Measurements from ENCODE around the gene PPFIA1.

PPFIA1 gene

GRCh38 chr11:70333261-70333660, 62.8 kb downstream of the PPFIA1 start:
- H3K36me3 ChIP-seq (ENCODE audit: control insufficient read depth, insufficient read depth, low read length) = peaks cover 18% of the 10 kb centered on the region

GRCh38 chr11:70334351-70334995, 64.0 kb downstream of the PPFIA1 start:
- no peaks in the 10 kb centered on the region for H3K9me3 ChIP-seq (ENCODE audit: control insufficient read depth, low read length)
- H3K4me3 ChIP-seq (ENCODE audit: low read length) = no peak overlapping the region
- no peak overlapping the region for H3K9ac ChIP-seq (ENCODE audit: low read length)
- no peaks in the 10 kb centered on the region for H3K4me1 ChIP-seq (ENCODE audit: control insufficient read depth, insufficient read depth, low read length)
- H3K36me3 ChIP-seq (ENCODE audit: control insufficient read depth, insufficient read depth, low read length) = peaks cover 18% of the 10 kb centered on the region
- H3K27me3 ChIP-seq (ENCODE audit: control insufficient read depth, insufficient read depth, low read length) = no peaks in the 10 kb centered on the region

More at GRCh38 chr11:70333261-70333660, 62.8 kb downstream of the PPFIA1 start:
- H3K9ac ChIP-seq (ENCODE audit: low read length) = no peak overlapping the region
- no peaks in the 10 kb centered on the region for H3K27me3 ChIP-seq (ENCODE audit: control insufficient read depth, insufficient read depth, low read length)
- no peak overlapping the region for H3K4me3 ChIP-seq (ENCODE audit: low read length)
- H3K4me1 ChIP-seq (ENCODE audit: control insufficient read depth, insufficient read depth, low read length) = no peaks in the 10 kb centered on the region
- H3K9me3 ChIP-seq (ENCODE audit: control insufficient read depth, low read length) = no peaks in the 10 kb centered on the region

- H3K9ac ChIP-seq (ENCODE audit: low read length) = no peak overlapping the region
- H3K4me3 ChIP-seq (ENCODE audit: low read length) = no peak overlapping the region
- no peaks in the 10 kb centered on the region for H3K9me3 ChIP-seq (ENCODE audit: control insufficient read depth, low read length)
- no peaks in the 10 kb centered on the region for H3K27me3 ChIP-seq (ENCODE audit: control insufficient read depth, insufficient read depth, low read length)
- H3K4me1 ChIP-seq (ENCODE audit: control insufficient read depth, insufficient read depth, low read length) = no peaks in the 10 kb centered on the region
- H3K36me3 ChIP-seq (ENCODE audit: control insufficient read depth, insufficient read depth, low read length) = peaks cover 18% of the 10 kb centered on the region
Measured at GRCh38 chr11:70335511-70335910, 65.0 kb downstream of the PPFIA1 start.

GRCh38 chr11:70338594-70338993, 68.1 kb downstream of the PPFIA1 start:
- Histone ChIP-seq H3K27me3 (ENCODE audit: control insufficient read depth, insufficient read depth, low read length) (no peaks in the 10 kb centered on the region), H3K36me3 (ENCODE audit: control insufficient read depth, insufficient read depth, low read length) (peaks cover 13% of the 10 kb centered on the region), H3K4me1 (ENCODE audit: control insufficient read depth, insufficient read depth, low read length) (no peaks in the 10 kb centered on the region), H3K4me3 (ENCODE audit: low read length) (no peak overlapping the region), H3K9ac (ENCODE audit: low read length) (no peak overlapping the region), H3K9me3 (ENCODE audit: control insufficient read depth, low read length) (no peaks in the 10 kb centered on the region)

GRCh38 chr11:70339066-70339465, 68.6 kb downstream of the PPFIA1 start:
- no peaks in the 10 kb centered on the region for H3K4me1 ChIP-seq (ENCODE audit: control insufficient read depth, insufficient read depth, low read length)
- no peaks in the 10 kb centered on the region for H3K27me3 ChIP-seq (ENCODE audit: control insufficient read depth, insufficient read depth, low read length)
- H3K4me3 ChIP-seq (ENCODE audit: low read length) = no peak overlapping the region
- H3K9ac ChIP-seq (ENCODE audit: low read length) = no peak overlapping the region
- H3K36me3 ChIP-seq (ENCODE audit: control insufficient read depth, insufficient read depth, low read length) = peaks cover 10% of the 10 kb centered on the region
- no peaks in the 10 kb centered on the region for H3K9me3 ChIP-seq (ENCODE audit: control insufficient read depth, low read length)

- Histone ChIP-seq H3K36me3 (ENCODE audit: control insufficient read depth, insufficient read depth, low read length) (peaks cover 8% of the 10 kb centered on the region), H3K4me1 (ENCODE audit: control insufficient read depth, insufficient read depth, low read length) (no peaks in the 10 kb centered on the region), H3K9ac (ENCODE audit: low read length) (no peak overlapping the region), H3K4me3 (ENCODE audit: low read length) (no peak overlapping the region), H3K27me3 (ENCODE audit: control insufficient read depth, insufficient read depth, low read length) (no peaks in the 10 kb centered on the region), H3K9me3 (ENCODE audit: control insufficient read depth, low read length) (no peaks in the 10 kb centered on the region)
Measured at GRCh38 chr11:70341881-70342429, 71.5 kb downstream of the PPFIA1 start.

- H3K9ac ChIP-seq (ENCODE audit: low read length) = no peak overlapping the region
- no peaks in the 10 kb centered on the region for H3K4me1 ChIP-seq (ENCODE audit: control insufficient read depth, insufficient read depth, low read length)
- no peaks in the 10 kb centered on the region for H3K9me3 ChIP-seq (ENCODE audit: control insufficient read depth, low read length)
- H3K4me3 ChIP-seq (ENCODE audit: low read length) = no peak overlapping the region
- H3K36me3 ChIP-seq (ENCODE audit: control insufficient read depth, insufficient read depth, low read length) = peaks cover 8% of the 10 kb centered on the region
- H3K27me3 ChIP-seq (ENCODE audit: control insufficient read depth, insufficient read depth, low read length) = no peaks in the 10 kb centered on the region
Measured at GRCh38 chr11:70343636-70344035, 73.1 kb downstream of the PPFIA1 start.

GRCh38 chr11:70348191-70348590, 77.7 kb downstream of the PPFIA1 start:
- Histone ChIP-seq H3K27me3 (ENCODE audit: control insufficient read depth, insufficient read depth, low read length) (no peaks in the 10 kb centered on the region), H3K9ac (ENCODE audit: low read length) (no peak overlapping the region), H3K4me3 (ENCODE audit: low read length) (no peak overlapping the region), H3K9me3 (ENCODE audit: control insufficient read depth, low read length) (no peaks in the 10 kb centered on the region), H3K4me1 (ENCODE audit: control insufficient read depth, insufficient read depth, low read length) (no peaks in the 10 kb centered on the region), H3K36me3 (ENCODE audit: control insufficient read depth, insufficient read depth, low read length) (peaks cover 4% of the 10 kb centered on the region)

GRCh38 chr11:70348608-70349007, 78.1 kb downstream of the PPFIA1 start:
- Histone ChIP-seq H3K4me3 (ENCODE audit: low read length) (no peak overlapping the region), H3K27me3 (ENCODE audit: control insufficient read depth, insufficient read depth, low read length) (no peaks in the 10 kb centered on the region), H3K36me3 (ENCODE audit: control insufficient read depth, insufficient read depth, low read length) (peaks cover 4% of the 10 kb centered on the region), H3K4me1 (ENCODE audit: control insufficient read depth, insufficient read depth, low read length) (no peaks in the 10 kb centered on the region), H3K9me3 (ENCODE audit: control insufficient read depth, low read length) (no peaks in the 10 kb centered on the region), H3K9ac (ENCODE audit: low read length) (no peak overlapping the region)

GRCh38 chr11:70351646-70352045, 81.2 kb downstream of the PPFIA1 start:
- H3K4me1 ChIP-seq (ENCODE audit: control insufficient read depth, insufficient read depth, low read length) = no peaks in the 10 kb centered on the region
- no peak overlapping the region for H3K4me3 ChIP-seq (ENCODE audit: low read length)
- peaks cover 7% of the 10 kb centered on the region for H3K36me3 ChIP-seq (ENCODE audit: control insufficient read depth, insufficient read depth, low read length)
- H3K27me3 ChIP-seq (ENCODE audit: control insufficient read depth, insufficient read depth, low read length) = no peaks in the 10 kb centered on the region
- H3K9me3 ChIP-seq (ENCODE audit: control insufficient read depth, low read length) = no peaks in the 10 kb centered on the region
- no peak overlapping the region for H3K9ac ChIP-seq (ENCODE audit: low read length)

GRCh38 chr11:70352100-70352499, 81.6 kb downstream of the PPFIA1 start:
- H3K4me1 ChIP-seq (ENCODE audit: control insufficient read depth, insufficient read depth, low read length) = no peaks in the 10 kb centered on the region
- H3K9ac ChIP-seq (ENCODE audit: low read length) = no peak overlapping the region
- H3K36me3 ChIP-seq (ENCODE audit: control insufficient read depth, insufficient read depth, low read length) = peaks cover 7% of the 10 kb centered on the region
- no peak overlapping the region for H3K4me3 ChIP-seq (ENCODE audit: low read length)
- no peaks in the 10 kb centered on the region for H3K27me3 ChIP-seq (ENCODE audit: control insufficient read depth, insufficient read depth, low read length)
- no peaks in the 10 kb centered on the region for H3K9me3 ChIP-seq (ENCODE audit: control insufficient read depth, low read length)

- peaks cover 7% of the 10 kb centered on the region for H3K36me3 ChIP-seq (ENCODE audit: control insufficient read depth, insufficient read depth, low read length)
- H3K4me1 ChIP-seq (ENCODE audit: control insufficient read depth, insufficient read depth, low read length) = no peaks in the 10 kb centered on the region
- H3K9me3 ChIP-seq (ENCODE audit: control insufficient read depth, low read length) = no peaks in the 10 kb centered on the region
- no peak overlapping the region for H3K4me3 ChIP-seq (ENCODE audit: low read length)
- no peaks in the 10 kb centered on the region for H3K27me3 ChIP-seq (ENCODE audit: control insufficient read depth, insufficient read depth, low read length)
- H3K9ac ChIP-seq (ENCODE audit: low read length) = no peak overlapping the region
Measured at GRCh38 chr11:70352601-70353000, 82.1 kb downstream of the PPFIA1 start.
